HG03432 (cell line): ENCODE measurements around the gene OR10P1.
"Not testable (repeated sequence)": the region's sequence is repeated elsewhere in the genome, so short reads cannot be mapped to it uniquely, and the experiment has no call there.

Experiments used
- ATAC-seq: cut with Tn5 transposase; IDR thresholded peaks from one replicate; pipeline ENCODE4 v1.9.1; 2021; ENCODE audit warnings: mild to moderate bottlenecking, moderate library complexity; ENCODE audit not compliant: unreplicated experiment

Gene OR10P1

GRCh38 chr12:55636853-55637252, at the start of gene OR10P1:
TSS of gene OR10P1 (plus strand) at chr12:55636892. CDS start at chr12:55636892, 0 bp downstream.
- no peak for ATAC-seq

- ATAC-seq = not testable (repeated sequence)
Observed at GRCh38 chr12:55590152-55590551, 46.5 kb upstream of the OR10P1 start.

- no peak for ATAC-seq
Observed at GRCh38 chr12:55607821-55608594, 28.7 kb upstream of the OR10P1 start.

GRCh38 chr12:55610598-55610997, 26.1 kb upstream of the OR10P1 start:
- peak; percentile 39 for ATAC-seq

GRCh38 chr12:55612646-55613045, 24.0 kb upstream of the OR10P1 start:
- ATAC-seq = peak; percentile 61

- ATAC-seq = no peak
Observed at GRCh38 chr12:55614764-55615163, 21.9 kb upstream of the OR10P1 start.

- ATAC-seq = peak; percentile 83
Observed at GRCh38 chr12:55619354-55620138, 17.1 kb upstream of the OR10P1 start.

- peak; percentile 64 for ATAC-seq
Observed at GRCh38 chr12:55624056-55624455, 12.6 kb upstream of the OR10P1 start.

- ATAC-seq = no peak
Observed at GRCh38 chr12:55626154-55626553, 10.5 kb upstream of the OR10P1 start.

GRCh38 chr12:55629058-55629841, 7.4 kb upstream of the OR10P1 start:
- peak; percentile 45 for ATAC-seq

GRCh38 chr12:55631056-55631455, 5.6 kb upstream of the OR10P1 start:
- ATAC-seq = no peak

GRCh38 chr12:55631733-55632132, 5.0 kb upstream of the OR10P1 start:
- ATAC-seq = no peak

- no peak for ATAC-seq
Observed at GRCh38 chr12:55633151-55633550, 3.5 kb upstream of the OR10P1 start.

GRCh38 chr12:55636116-55636655, 506 bp upstream of the OR10P1 start:
- ATAC-seq = no peak

GRCh38 chr12:55637467-55637866, 775 bp downstream of the OR10P1 start:
- ATAC-seq = no peak

- ATAC-seq = no peak
Observed at GRCh38 chr12:55641595-55641994, 4.9 kb downstream of the OR10P1 start.

- ATAC-seq = no peak
Observed at GRCh38 chr12:55642267-55642666, 5.6 kb downstream of the OR10P1 start.

- peak; percentile 18 for ATAC-seq
Observed at GRCh38 chr12:55642669-55643068, 6.0 kb downstream of the OR10P1 start.

GRCh38 chr12:55644591-55644990, 7.9 kb downstream of the OR10P1 start:
- no peak for ATAC-seq

GRCh38 chr12:55647027-55647426, 10.3 kb downstream of the OR10P1 start:
- no peak for ATAC-seq
